GM13976 (cell line): ENCODE measurements around the gene SYDE1.
"Not testable (repeated sequence)": the region's sequence is repeated elsewhere in the genome, so short reads cannot be mapped to it uniquely, and the experiment has no call there.

ENCODE experiments used
- DNase-seq: peaks from one replicate; pipeline ENCODE4 v3.0.0; 2012; ENCODE audit warnings: low spot score
- CTCF ChIP-seq: IDR thresholded peaks from 2 replicates; pipeline ENCODE4 v1.5.1; 2012; ENCODE audit warnings: borderline replicate concordance, mild to moderate bottlenecking; ENCODE audit not compliant: insufficient read depth; ENCODE audit errors: extremely low read depth, missing control alignments, control extremely low read depth
- in situ Hi-C: fragments of 300-500 bp; cut with MboI; formaldehyde crosslinking; loops from one replicate; pipeline ENCODE4 v1.12.0; 2022; ENCODE audit warnings: low sequenced_read_pairs, mixed read lengths, inconsistent platforms; ENCODE audit not compliant: unreplicated experiment

SYDE1 gene

GRCh38 chr19:15081911-15082310 lies 25.3 kb upstream of the SYDE1 start, which contains the start of gene OR1I1:
Gene OR1I1 (plus strand): TSS chr19:15082211. CDS start chr19:15087066, 4,855 bp downstream.
- TF ChIP-seq CTCF: no peak
- no peak for DNase-seq
- in situ Hi-C loops: no loop called here

GRCh38 chr19:15087182-15087581 lies 20.0 kb upstream of the SYDE1 start:
- in situ Hi-C loops: no loop called here
- no peak for TF ChIP-seq CTCF

GRCh38 chr19:15091918-15092753 lies 15.1 kb upstream of the SYDE1 start:
- in situ Hi-C loops: no loop called here
- TF ChIP-seq CTCF: peak; percentile 46
- peak; percentile 63 for DNase-seq

More at GRCh38 chr19:15087182-15087581, 20.0 kb upstream of the SYDE1 start:
- no peak for DNase-seq

GRCh38 chr19:15093001-15093400 lies 14.2 kb upstream of the SYDE1 start:
- DNase-seq: no peak
- in situ Hi-C loops: no loop called here
- TF ChIP-seq CTCF: no peak

- in situ Hi-C loops: no loop called here
- TF ChIP-seq CTCF: no peak
- no peak for DNase-seq
These were observed 11.0 kb upstream of the SYDE1 start for GRCh38 chr19:15096223-15096622.

- DNase-seq, in situ Hi-C loops: not testable (repeated sequence)
These were observed 9.2 kb upstream of the SYDE1 start for GRCh38 chr19:15097980-15098379.

- DNase-seq: no peak
- in situ Hi-C loops: no loop called here
- no peak for TF ChIP-seq CTCF
These were observed 8.7 kb upstream of the SYDE1 start for GRCh38 chr19:15098460-15098859.
